ENCODE data around the gene FOXI1.

DNA sequence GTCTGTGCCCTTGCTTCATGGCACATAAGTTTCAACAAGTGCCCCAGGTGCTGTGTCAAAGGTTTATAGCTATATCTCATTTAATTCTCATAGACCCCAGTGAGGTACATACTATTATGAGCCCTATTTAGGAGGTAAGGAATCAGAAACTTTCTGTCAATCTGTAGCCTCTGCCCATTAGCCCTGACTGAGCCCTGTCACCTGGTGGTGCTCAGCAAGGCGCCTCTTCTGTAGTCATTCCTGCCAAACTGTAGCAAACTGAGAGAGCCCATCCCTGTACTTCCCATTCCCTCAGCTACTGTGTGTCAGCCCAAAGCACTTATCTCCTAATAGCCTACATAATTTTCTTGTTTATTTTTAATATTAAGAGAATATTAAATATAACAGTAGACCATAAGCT lies 46.5 kb upstream of the FOXI1 start:
- TF ChIP-seq, protein P1, sequence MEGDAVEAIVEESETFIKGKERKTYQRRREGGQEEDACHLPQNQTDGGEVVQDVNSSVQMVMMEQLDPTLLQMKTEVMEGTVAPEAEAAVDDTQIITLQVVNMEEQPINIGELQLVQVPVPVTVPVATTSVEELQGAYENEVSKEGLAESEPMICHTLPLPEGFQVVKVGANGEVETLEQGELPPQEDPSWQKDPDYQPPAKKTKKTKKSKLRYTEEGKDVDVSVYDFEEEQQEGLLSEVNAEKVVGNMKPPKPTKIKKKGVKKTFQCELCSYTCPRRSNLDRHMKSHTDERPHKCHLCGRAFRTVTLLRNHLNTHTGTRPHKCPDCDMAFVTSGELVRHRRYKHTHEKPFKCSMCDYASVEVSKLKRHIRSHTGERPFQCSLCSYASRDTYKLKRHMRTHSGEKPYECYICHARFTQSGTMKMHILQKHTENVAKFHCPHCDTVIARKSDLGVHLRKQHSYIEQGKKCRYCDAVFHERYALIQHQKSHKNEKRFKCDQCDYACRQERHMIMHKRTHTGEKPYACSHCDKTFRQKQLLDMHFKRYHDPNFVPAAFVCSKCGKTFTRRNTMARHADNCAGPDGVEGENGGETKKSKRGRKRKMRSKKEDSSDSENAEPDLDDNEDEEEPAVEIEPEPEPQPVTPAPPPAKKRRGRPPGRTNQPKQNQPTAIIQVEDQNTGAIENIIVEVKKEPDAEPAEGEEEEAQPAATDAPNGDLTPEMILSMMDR (IDR thresholded peaks at IDR 0.05), result no peak
- TF ChIP-seq POLR2A (IDR thresholded peaks at IDR 0.05), result no peak
